NOMO-1 treated with dmso at 0.1 percent for 144 hours (cell line): ENCODE results near the gene TMEM273.

Experiments
- DNase-seq: peaks from one replicate; lab custom pipeline; 2025; ENCODE audit not compliant: unreplicated experiment; lab: John Stamatoyannopoulos, UW

The TMEM273 gene

GRCh38 chr10:49143249-49143648 is 44.9 kb downstream of the TMEM273 start:
- DNase-seq, result no peak

- DNase-seq, result no peak
These were observed 46.5 kb downstream of the TMEM273 start for GRCh38 chr10:49141541-49142332.

- DNase-seq, result no peak
These were observed 47.6 kb downstream of the TMEM273 start for GRCh38 chr10:49140304-49141177.

GRCh38 chr10:49139846-49140195 is 48.4 kb downstream of the TMEM273 start:
- DNase-seq, result no peak

GRCh38 chr10:49139028-49139845 is 49.0 kb downstream of the TMEM273 start:
- no peak for DNase-seq

GRCh38 chr10:49138361-49138891 is 49.8 kb downstream of the TMEM273 start:
- DNase-seq, result no peak

GRCh38 chr10:49136525-49136924 is 51.7 kb downstream of the TMEM273 start:
- DNase-seq, result no peak

- DNase-seq, result no peak
These were observed 52.4 kb downstream of the TMEM273 start for GRCh38 chr10:49135575-49136313.

GRCh38 chr10:49134327-49134726 is 53.9 kb downstream of the TMEM273 start:
- DNase-seq, result no peak

- no peak for DNase-seq
These were observed 54.4 kb downstream of the TMEM273 start, which contains the start of gene FAM170B for GRCh38 chr10:49133706-49134248. Gene FAM170B (minus strand): TSS chr10:49134021. CDS start chr10:49133918, 103 bp downstream.

GRCh38 chr10:49132362-49132737 is 55.8 kb downstream of the TMEM273 start:
- no peak for DNase-seq

- no peak for DNase-seq
These were observed 56.5 kb downstream of the TMEM273 start for GRCh38 chr10:49131507-49132361.

GRCh38 chr10:49129376-49129775 is 58.8 kb downstream of the TMEM273 start:
- no peak for DNase-seq

GRCh38 chr10:49128854-49129253 is 59.3 kb downstream of the TMEM273 start:
- DNase-seq, result no peak

GRCh38 chr10:49123981-49124950 is 63.9 kb downstream of the TMEM273 start:
- no peak for DNase-seq

GRCh38 chr10:49120911-49121310 is 67.3 kb downstream of the TMEM273 start:
- DNase-seq, result no peak

- DNase-seq, result no peak
These were observed 68.4 kb downstream of the TMEM273 start for GRCh38 chr10:49119746-49120145.
